HepG2 (cell line): ENCODE results near the gene LYPD4. TPM values are rescaled to one million over a fixed set of nuclear protein-coding genes. Genes with fewer than 3 reads are reported as not detected.

Source experiments
- ATF4 ChIP-seq, 2 experiments: fragments of 450-650 bp in 1 of 2; sonication (generic) in 1 of 2; formaldehyde crosslinking; IDR thresholded peaks; 2 replicates each; pipeline versions ENCODE4 v1.5.0 to v1.8.0; 2020 to 2022; ENCODE audit warnings: mild to moderate bottlenecking in 1 of 2, missing genetic modification reagents in 1 of 2
- ETS1 ChIP-seq: sonication (generic); formaldehyde crosslinking; IDR thresholded peaks from 2 replicates; pipeline ENCODE4 v1.4.0; 2020; ENCODE audit warnings: missing genetic modification reagents
- GMEB2 ChIP-seq: IDR thresholded peaks from 2 replicates; pipeline ENCODE4 v1.6.1; 2016; ENCODE audit warnings: missing biosample characterization, missing genetic modification reagents, low read depth
- HDAC1 ChIP-seq: sonication (generic); formaldehyde crosslinking; IDR thresholded peaks from 2 replicates; pipeline ENCODE4 v1.5.1; 2020; ENCODE audit warnings: mild to moderate bottlenecking, missing genetic modification reagents
- MXI1 ChIP-seq: IDR thresholded peaks from 3 replicates; pipeline ENCODE4 v1.6.1; 2012; ENCODE audit warnings: low read depth, low read length, inconsistent platforms, borderline replicate concordance
- PBX2 ChIP-seq: IDR thresholded peaks from 2 replicates; pipeline ENCODE4 v1.6.1; 2016; ENCODE audit warnings: control low read depth
- RCOR2 ChIP-seq: IDR thresholded peaks from 2 replicates; pipeline ENCODE4 v1.6.1; 2016; ENCODE audit warnings: missing biosample characterization, missing genetic modification reagents
- ZBTB49 ChIP-seq: sonication (generic); formaldehyde crosslinking; IDR thresholded peaks from 2 replicates; pipeline ENCODE4 v1.4.0; 2020; ENCODE audit warnings: missing genetic modification reagents, borderline replicate concordance
- ZFP41 ChIP-seq: sonication (generic); formaldehyde crosslinking; IDR thresholded peaks from 2 replicates; pipeline ENCODE4 v1.4.0; 2020; ENCODE audit warnings: mild to moderate bottlenecking, missing genetic modification reagents, borderline replicate concordance
- ZHX1 ChIP-seq: sonication (generic); formaldehyde crosslinking; IDR thresholded peaks from 2 replicates; pipeline ENCODE4 v1.8.1; 2022; ENCODE audit warnings: low read depth, mild to moderate bottlenecking, missing genetic modification reagents
- ZNF12 ChIP-seq: sonication (generic); formaldehyde crosslinking; IDR thresholded peaks from 2 replicates; pipeline ENCODE4 v1.5.0; 2020; ENCODE audit warnings: missing genetic modification reagents
- ZNF496 ChIP-seq: sonication (generic); formaldehyde crosslinking; IDR thresholded peaks from 2 replicates; pipeline ENCODE4 v1.8.1; 2023; ENCODE audit warnings: mild to moderate bottlenecking, moderate library complexity, missing genetic modification reagents; ENCODE audit not compliant: insufficient replicate concordance
- ZNF652 ChIP-seq: IDR thresholded peaks from 2 replicates; pipeline ENCODE4 v1.6.1; 2016; ENCODE audit warnings: low read depth, borderline replicate concordance
- ZNF691 ChIP-seq: sonication (generic); formaldehyde crosslinking; IDR thresholded peaks from 2 replicates; pipeline ENCODE4 v1.4.0; 2020; ENCODE audit warnings: missing genetic modification reagents, low read depth, mild to moderate bottlenecking, borderline replicate concordance
- ZNF740 ChIP-seq: sonication (generic); formaldehyde crosslinking; IDR thresholded peaks from 2 replicates; pipeline ENCODE4 v1.4.0; 2020; ENCODE audit warnings: missing genetic modification reagents
- polyA plus RNA-seq, 8 experiments: library from polyadenylated mRNA; depleted of rRNA in 3 of 8; stranded (reverse) in 7 of 8; unstranded in 1 of 8; fragments of >200 nt; fragmentation: Illumina TruSeq in 4 of 8; extraction: Trizol in 4 of 8; gene quantifications; 2 replicates each; pipeline versions ENCODE4 v1.2.1 to v1.2.3, GENCODE V29; 2011 to 2016; ENCODE audit warnings: low read depth in 4 of 8, missing spikeins in 1 of 8, mixed read lengths in 1 of 8; ENCODE audit not compliant: insufficient read depth in 1 of 8
- total RNA-seq, 5 experiments: library from RNA; depleted of rRNA; stranded (reverse); fragments of >200 nt; fragmentation: Illumina TruSeq; extraction: Trizol; gene quantifications; 2 replicates each; pipeline ENCODE4 v1.2.3, GENCODE V29; 2016; ENCODE audit warnings: low read depth in 1 of 5

Gene LYPD4
- total and polyA plus RNA-seq, 2 of the 13 experiments (the other 11 are each of a cell fraction or from before 2014, with no cell fraction given), result not detected

- TF ChIP-seq MXI1 (peak; percentile 70; the same call in 1 of the 3 replicates), ETS1 (CRISPR knock-in tag) (0 out of 2 replicates have a peak, but pooled peaks have one; percentile 48), ATF4 (CRISPR knock-in tag; IDR thresholded peaks at IDR 0.05) (peak in 1 of 2 experiments; percentile 49; a peak in 2 of 4 replicates), ZFP41 (no peak; the same call in 1 of the 2 replicates), ZNF691 (CRISPR knock-in tag) (no peak), RCOR2 (peak; percentile 72; the same call in 1 of the 2 replicates), GMEB2 (peak; percentile 62; the same call in 1 of the 2 replicates), ZBTB49 (no peak), PBX2 (CRISPR knock-in tag) (peak; percentile 52; the same call in 1 of the 2 replicates), ZNF496 (CRISPR knock-in tag) (no peak), ZHX1 (CRISPR knock-in tag) (peak; percentile 56; the same call in 1 of the 2 replicates), HDAC1 (CRISPR knock-in tag) (peak; percentile 89; the same call in 1 of the 2 replicates), ZNF12 (CRISPR knock-in tag) (no peak), ZNF652 (CRISPR knock-in tag) (no peak), ZNF740 (CRISPR knock-in tag) (no peak)
These were observed 39.6 kb upstream of the LYPD4 start (continued) for GRCh38 chr19:41883821-41884733.
